Neural progenitor cell (in vitro differentiated cells): ENCODE measurements around the gene AQP10. TPM values are rescaled to one million over a fixed set of nuclear protein-coding genes. Genes with fewer than 3 reads are reported as not detected.
"Not testable (repeated sequence)": the region's sequence is repeated elsewhere in the genome, so short reads cannot be mapped to it uniquely, and the experiment has no call there.

Source experiments
- DNase-seq: peaks from one replicate; pipeline ENCODE4 v3.0.0-alpha.2; 2016; ENCODE audit warnings: low spot score
- H2AFZ ChIP-seq: fragments of 200-600 bp; sonication (generic); replicated peaks from 2 replicates; pipeline ENCODE4 v1.6.1; 2016; ENCODE audit warnings: antibody characterized with exemption
- H3F3A ChIP-seq: fragments of 200-600 bp; sonication (generic); 2 replicates; pipeline ENCODE4 v1.6.1; 2016; ENCODE audit warnings: antibody characterized with exemption, low read depth
- H3K27ac ChIP-seq: fragments of 200-600 bp; sonication (generic); 2 replicates; pipeline ENCODE4 v1.5.1; 2016; ENCODE audit warnings: mild to moderate bottlenecking
- H3K27me3 ChIP-seq: fragments of 200-600 bp; sonication (generic); 2 replicates; pipeline ENCODE4 v1.6.1; 2016; ENCODE audit warnings: mild to moderate bottlenecking, moderate library complexity
- H3K36me3 ChIP-seq: fragments of 200-600 bp; sonication (generic); 2 replicates; pipeline ENCODE4 v1.5.1; 2016
- H3K4me1 ChIP-seq: fragments of 200-600 bp; sonication (generic); 2 replicates; pipeline ENCODE4 v1.6.1; 2016; ENCODE audit warnings: mixed run types
- H3K4me2 ChIP-seq: fragments of 200-600 bp; sonication (generic); 2 replicates; pipeline ENCODE4 v1.6.1; 2016
- H3K4me3 ChIP-seq: fragments of 200-600 bp; sonication (generic); 2 replicates; pipeline ENCODE4 v1.5.1; 2016
- H3K79me2 ChIP-seq: fragments of 200-600 bp; sonication (generic); 2 replicates; pipeline ENCODE4 v1.6.1; 2016; ENCODE audit warnings: low read depth
- H3K9ac ChIP-seq: fragments of 200-600 bp; sonication (generic); 2 replicates; pipeline ENCODE4 v1.6.1; 2016
- H3K9me3 ChIP-seq: fragments of 200-600 bp; sonication (generic); 2 replicates; pipeline ENCODE4 v1.5.1; 2016; ENCODE audit warnings: low read depth
- H4K20me1 ChIP-seq: fragments of 200-600 bp; sonication (generic); 2 replicates; pipeline ENCODE4 v1.6.1; 2016; ENCODE audit warnings: low read depth
- H3K27ac Mint-ChIP-seq: 3 replicates; pipeline ENCODE4 v1.8.0; 2021; ENCODE audit warnings: mixed read lengths
- H3K27me3 Mint-ChIP-seq: 2 replicates; pipeline ENCODE4 v1.8.0; 2022; ENCODE audit warnings: low read depth, mild to moderate bottlenecking, inconsistent platforms, moderate library complexity, mixed read lengths; ENCODE audit not compliant: insufficient read depth
- H3K36me3 Mint-ChIP-seq: 3 replicates; pipeline ENCODE4 v1.8.0; 2021; ENCODE audit warnings: mixed read lengths
- H3K4me1 Mint-ChIP-seq: 3 replicates; pipeline ENCODE4 v1.8.0; 2021; ENCODE audit warnings: mixed read lengths
- H3K4me3 Mint-ChIP-seq: 3 replicates; pipeline ENCODE4 v1.8.0; 2021; ENCODE audit warnings: mild to moderate bottlenecking, moderate library complexity, mixed read lengths
- H3K9me3 Mint-ChIP-seq: 3 replicates; pipeline ENCODE4 v1.8.0; 2020; ENCODE audit warnings: mixed read lengths
- CTCF ChIP-seq: fragments of 200-600 bp; sonication (generic); IDR thresholded peaks from 2 replicates; pipeline ENCODE4 v1.5.1; 2017; ENCODE audit warnings: antibody characterized with exemption, mild to moderate bottlenecking
- EZH2 ChIP-seq: fragments of 200-600 bp; sonication (generic); IDR thresholded peaks from 2 replicates; pipeline ENCODE4 v1.6.1; 2017; ENCODE audit warnings: antibody characterized with exemption, mild to moderate bottlenecking, moderate library complexity
- EZH2phosphoT487 ChIP-seq: fragments of 200-600 bp; sonication (generic); IDR thresholded peaks from 2 replicates; pipeline ENCODE4 v1.6.1; 2017; ENCODE audit warnings: antibody characterized with exemption
- total RNA-seq: library from RNA; depleted of rRNA; stranded (reverse); fragments of >200 nt; gene quantifications from 2 replicates; pipeline ENCODE4 v1.2.3, GENCODE V29; 2015; ENCODE audit warnings: low replicate concordance

Gene AQP10
- total RNA-seq, 1 donor from 2014 or later = not detected

GRCh38 chr1:154276797-154277196, 44.1 kb upstream of the AQP10 start:
- Histone ChIP-seq H3K4me1 (no peaks in the 10 kb centered on the region), H3F3A (peaks cover 8% of the 10 kb centered on the region), H3K4me3 (no peak overlapping the region), H3K36me3 (no peaks in the 10 kb centered on the region), H3K27ac (no peak overlapping the region), H3K4me2 (no peak overlapping the region), H3K9ac (no peak overlapping the region), H2AFZ (no peak overlapping the region), H4K20me1 (no peaks in the 10 kb centered on the region), H3K27me3 (no peaks in the 10 kb centered on the region), H3K9me3 (no peaks in the 10 kb centered on the region), H3K79me2 (peaks cover 11% of the 10 kb centered on the region)
- Mint-ChIP-seq H3K4me3 (no peak overlapping the region), H3K36me3 (peaks cover 3% of the 10 kb centered on the region), H3K27me3 (peaks cover 7% of the 10 kb centered on the region), H3K27ac (no peak overlapping the region), H3K4me1 (peaks cover 15% of the 10 kb centered on the region), H3K9me3 (no peaks in the 10 kb centered on the region)
- TF ChIP-seq CTCF = peak; percentile 45
- no peak for TF ChIP-seq EZH2phosphoT487
- DNase-seq = peak; percentile 20

- not testable (repeated sequence) for H2AFZ ChIP-seq, H3K36me3 ChIP-seq, H4K20me1 ChIP-seq, H3K27me3 ChIP-seq, H3K4me1 ChIP-seq, H3K9me3 ChIP-seq, H3F3A ChIP-seq, H3K4me1 Mint-ChIP-seq, H3K27ac Mint-ChIP-seq, H3K4me3 Mint-ChIP-seq, H3K27ac ChIP-seq, H3K9me3 Mint-ChIP-seq, DNase-seq, H3K4me2 ChIP-seq, H3K36me3 Mint-ChIP-seq, H3K9ac ChIP-seq, H3K4me3 ChIP-seq, H3K27me3 Mint-ChIP-seq, H3K79me2 ChIP-seq
These were observed 33.3 kb upstream of the AQP10 start for GRCh38 chr1:154287591-154287990.

DNA sequence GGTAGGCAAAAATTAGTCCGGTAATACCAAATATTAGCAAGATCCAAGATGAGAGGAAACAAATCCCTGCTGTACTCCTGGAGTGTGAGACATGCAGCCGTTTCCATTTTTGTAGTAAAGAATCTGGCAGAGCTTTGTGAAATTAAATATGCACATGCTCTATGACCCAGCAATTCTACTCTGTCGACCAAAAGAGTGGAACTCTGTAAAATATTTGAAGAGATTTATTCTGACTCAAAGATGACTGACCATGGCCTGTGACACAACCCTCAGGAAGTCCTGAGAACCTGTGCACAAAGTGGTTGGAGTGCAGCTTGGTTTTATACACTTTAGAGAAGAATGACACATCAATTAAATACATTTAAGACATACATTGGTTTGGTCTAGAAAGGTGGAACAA, 32.2 kb upstream of the AQP10 start:
- Mint-ChIP-seq H3K27me3 (peaks cover 3% of the 10 kb centered on the region), H3K27ac (no peak overlapping the region), H3K9me3 (peaks cover 7% of the 10 kb centered on the region), H3K4me1 (peaks cover 7% of the 10 kb centered on the region), H3K4me3 (no peak overlapping the region), H3K36me3 (no peaks in the 10 kb centered on the region)
- no peak for DNase-seq
- Histone ChIP-seq H4K20me1 (no peaks in the 10 kb centered on the region), H3K79me2 (no peaks in the 10 kb centered on the region), H3K36me3 (no peaks in the 10 kb centered on the region), H2AFZ (no peak overlapping the region), H3F3A (peaks cover 9% of the 10 kb centered on the region), H3K4me3 (no peak overlapping the region), H3K9me3 (no peaks in the 10 kb centered on the region), H3K4me2 (no peak overlapping the region), H3K27ac (no peak overlapping the region), H3K4me1 (peaks cover 10% of the 10 kb centered on the region), H3K27me3 (no peaks in the 10 kb centered on the region), H3K9ac (no peak overlapping the region)
- TF ChIP-seq CTCF = no peak
- TF ChIP-seq EZH2phosphoT487 = no peak
- TF ChIP-seq EZH2 = no peak

DNA sequence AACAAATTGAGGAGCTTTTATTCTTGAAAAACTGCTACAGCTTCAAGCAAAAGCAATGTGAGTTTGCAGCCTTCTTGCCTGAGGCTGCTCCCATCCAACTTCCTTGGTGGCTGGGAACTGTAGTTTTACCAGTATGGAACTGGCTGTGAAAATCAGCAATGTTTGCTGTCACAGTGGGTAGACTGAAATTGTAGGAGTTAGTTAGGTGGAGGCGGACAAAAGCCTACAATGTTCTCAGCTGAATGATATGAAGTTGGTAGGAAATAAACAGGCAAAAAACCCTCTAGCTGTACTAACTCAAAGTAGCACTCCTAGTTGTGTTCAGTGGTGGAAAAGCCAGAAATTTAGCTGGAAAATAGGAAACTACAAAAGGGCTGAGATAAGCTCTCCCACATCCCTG, 30.0 kb upstream of the AQP10 start:
- Histone ChIP-seq H3K9me3 (peaks cover 11% of the 10 kb centered on the region), H3K79me2 (no peaks in the 10 kb centered on the region), H3K4me3 (no peak overlapping the region), H3F3A (peaks cover 9% of the 10 kb centered on the region), H3K36me3 (no peaks in the 10 kb centered on the region), H3K27me3 (no peaks in the 10 kb centered on the region), H3K4me1 (peaks cover 10% of the 10 kb centered on the region), H3K27ac (peak overlapping the region; percentile 38), H2AFZ (peak overlapping the region; percentile 48), H4K20me1 (no peaks in the 10 kb centered on the region), H3K9ac (no peak overlapping the region), H3K4me2 (peak overlapping the region; percentile 48)
- TF ChIP-seq EZH2phosphoT487 = no peak
- TF ChIP-seq EZH2 = no peak
- TF ChIP-seq CTCF = no peak
- peaks cover 2% of the 10 kb centered on the region for H3K36me3 Mint-ChIP-seq
- H3K4me1 Mint-ChIP-seq = peaks cover 7% of the 10 kb centered on the region
- no peak overlapping the region for H3K4me3 Mint-ChIP-seq
- H3K27me3 Mint-ChIP-seq = peaks cover 3% of the 10 kb centered on the region
- H3K27ac Mint-ChIP-seq = no peak overlapping the region
- DNase-seq = no peak
- H3K9me3 Mint-ChIP-seq = peaks cover 24% of the 10 kb centered on the region
